Lung (tissue), 12 donors: ENCODE measurements around the gene CCDC47. TPM values are rescaled to one million over a fixed set of nuclear protein-coding genes. Genes with fewer than 3 reads are reported as not detected.
"Not testable (repeated sequence)": the region's sequence is repeated elsewhere in the genome, so short reads cannot be mapped to it uniquely, and the experiment has no call there.

Source experiments
- ATAC-seq: fragments of 200-7000 bp; cut with Tn5 transposase; one replicate; pipeline ENCODE4 v1.9.1; 2020; ENCODE audit warnings: moderate number of reproducible peaks; ENCODE audit not compliant: insufficient read depth, low FRiP score
- DNase-seq, 3 donors: peaks; one replicate each; pipeline ENCODE4 v3.0.0-alpha.2; 2013 to 2017
- H3K27ac ChIP-seq, 2 donors: one replicate each; pipeline ENCODE4 v1.5.1; 2013; ENCODE audit warnings: mild to moderate bottlenecking in 2 of 2, moderate library complexity in 2 of 2, control low read depth in 1 of 2, inconsistent platforms in 1 of 2, low read depth in 1 of 2, low read length in 1 of 2
- H3K27me3 ChIP-seq, 3 donors: one replicate each; pipeline ENCODE4 v1.5.1; 2013; ENCODE audit warnings: low read length in 2 of 3; ENCODE audit not compliant: control insufficient read depth in 3 of 3, insufficient read depth in 3 of 3
- H3K36me3 ChIP-seq, 4 donors: one replicate each; pipeline ENCODE4 v1.5.1; 2013; ENCODE audit warnings: low read length in 4 of 4, mild to moderate bottlenecking in 1 of 4, moderate library complexity in 1 of 4; ENCODE audit not compliant: control insufficient read depth in 4 of 4, insufficient read depth in 4 of 4
- H3K4me1 ChIP-seq, 5 donors: one replicate each; pipeline ENCODE4 v1.5.1; 2013; ENCODE audit warnings: low read length in 5 of 5, mild to moderate bottlenecking in 2 of 5, moderate library complexity in 1 of 5; ENCODE audit not compliant: control insufficient read depth in 5 of 5, insufficient read depth in 5 of 5
- H3K4me3 ChIP-seq: one replicate; pipeline ENCODE4 v1.5.1; 2013; ENCODE audit warnings: mild to moderate bottlenecking, control low read depth, moderate library complexity
- H3K9ac ChIP-seq, 2 donors: one replicate each; pipeline ENCODE4 v1.5.1; 2013; ENCODE audit warnings: low read length in 2 of 2, control low read depth in 1 of 2; ENCODE audit not compliant: insufficient read depth in 1 of 2
- H3K9me3 ChIP-seq, 4 donors: one replicate each; pipeline ENCODE4 v1.5.1; 2013; ENCODE audit warnings: low read length in 3 of 4, mild to moderate bottlenecking in 1 of 4, moderate library complexity in 1 of 4; ENCODE audit not compliant: control insufficient read depth in 4 of 4, insufficient read depth in 3 of 4
- CTCF ChIP-seq: IDR thresholded peaks from 2 replicates; pipeline ENCODE4 v1.5.1; 2012; ENCODE audit warnings: mild to moderate bottlenecking; ENCODE audit errors: control extremely low read depth, extremely low read depth
- WGBS, 2 donors: extraction: QIAGEN DNeasy Blood & Tissue Kit; methylation state at CpG; one replicate each; pipeline ENCODE4 v1.1.7; 2013; 5-methylcytosine and 5-hydroxymethylcytosine counted together
- polyA plus RNA-seq, 2 donors: library from polyadenylated mRNA; stranded (reverse); fragments of 200-250 nt; gene quantifications; one replicate each; pipeline ENCODE4 v1.2.1, GENCODE V29; 2013
- total RNA-seq, 2 donors: library from RNA; depleted of rRNA in 1 of 2; stranded (reverse); fragments of >200 nt in 1 of 2; gene quantifications; one replicate each; pipeline ENCODE4 v1.2.1, GENCODE V29; 2014 to 2021
- donor health status: control.
- donor health status: control.
- donor health status: Bipolar disorder and iron deficiency.
- donor health status: healthy.
- donor health status: DM: yes; HTN: yes; CAD: no.

Gene CCDC47
- total and polyA plus RNA-seq, 4 donors, result 29.5 to 89.9 (median 82.7) TPM

GRCh38 chr17:63798572-63799106 is 25.2 kb upstream of the CCDC47 start:
- H3K9me3 ChIP-seq, result no peaks in the 10 kb centered on the region
- H3K36me3 ChIP-seq, result peaks cover 36 to 69% (median 53%) of the 10 kb centered on the region in 4 donors
- ATAC-seq (no peak), DNase-seq (no peak)
- no peak overlapping the region for H3K27ac ChIP-seq
- no peaks in the 10 kb centered on the region for H3K4me1 ChIP-seq
- TF ChIP-seq CTCF, result no peak
- no peaks in the 10 kb centered on the region for H3K27me3 ChIP-seq
- no peak overlapping the region for H3K4me3 ChIP-seq
- H3K9ac ChIP-seq, result no peak overlapping the region
- WGBS, 2 donors, result 96 to 100% methylated on average over 3 of the region's 3 CpGs

GRCh38 chr17:63796375-63796774 is 23.0 kb upstream of the CCDC47 start:
- WGBS, 2 donors, result 97 to 99% methylated on average over 10 of the region's 10 CpGs
- not testable (repeated sequence) for H3K9ac ChIP-seq, H3K9me3 ChIP-seq, H3K4me3 ChIP-seq, H3K4me1 ChIP-seq, H3K27me3 ChIP-seq, DNase-seq, H3K27ac ChIP-seq, ATAC-seq
- peaks cover 40 to 62% (median 51%) of the 10 kb centered on the region in 4 donors for H3K36me3 ChIP-seq

- Histone ChIP-seq H3K27ac (no peak overlapping the region), H3K36me3 (peaks cover 27 to 47% (median 33%) of the 10 kb centered on the region in 4 donors), H3K4me3 (no peak overlapping the region), H3K4me1 (no peaks in the 10 kb centered on the region), H3K9ac (no peak overlapping the region), H3K27me3 (no peaks in the 10 kb centered on the region), H3K9me3 (no peaks in the 10 kb centered on the region)
- ATAC-seq (no peak), DNase-seq (no peak)
- no peak for TF ChIP-seq CTCF
- WGBS, 2 donors, result 86 to 89% methylated on average over 3 of the region's 3 CpGs
These were observed 18.8 kb upstream of the CCDC47 start for GRCh38 chr17:63792055-63792729.

- no peak overlapping the region for H3K9ac ChIP-seq
- 95% methylated on average over 6 of the region's 6 CpGs for WGBS, 2 donors
- no peak overlapping the region for H3K27ac ChIP-seq
- H3K27me3 ChIP-seq, result no peaks in the 10 kb centered on the region
- no peaks in the 10 kb centered on the region for H3K9me3 ChIP-seq
- H3K36me3 ChIP-seq, result peaks cover 19 to 43% (median 27%) of the 10 kb centered on the region in 4 donors
- no peak overlapping the region for H3K4me3 ChIP-seq
- no peak for TF ChIP-seq CTCF
- H3K4me1 ChIP-seq, result no peaks in the 10 kb centered on the region
- no peak for ATAC-seq
- DNase-seq, result no peak
These were observed 16.7 kb upstream of the CCDC47 start for GRCh38 chr17:63790057-63790456.
